K562 (cell line): ENCODE results near the gene PCDH9. TPM values are rescaled to one million over a fixed set of nuclear protein-coding genes. Genes with fewer than 3 reads are reported as not detected.

Experiments used
- ATAC-seq: fragments of 200-7000 bp; cut with Tn5 transposase; 3 replicates; pipeline ENCODE4 v1.9.1; 2020; ENCODE audit warnings: moderate library complexity
- BruUV-seq: library from RNA; stranded (reverse); fragments of 400-500 nt; replicated peaks from 2 replicates; lab custom pipeline; 2021; lab: Mats Ljungman, UMichigan
- CTCF ChIA-PET: fragments of 300-600 bp; formaldehyde crosslinking; extraction: SDS; loops from one replicate; lab custom pipeline; 2021; ENCODE audit warnings: low intra/inter-chr PET ratio; lab: Yijun Ruan, JAX
- POLR2A ChIA-PET: fragments of 300-600, 350-650 bp; sonication (Branson Sonifier 250); formaldehyde crosslinking; extraction: SDS; loops from one replicate; lab custom pipeline; 2021; ENCODE audit warnings: antibody characterized with exemption, inconsistent platforms; lab: Yijun Ruan, JAX
- DNase-seq, 4 experiments: peaks; one replicate each; pipeline versions ENCODE4 v3.0.0 to v3.0.0-alpha.2; 2011 to 2018; ENCODE audit warnings: low spot score in 3 of 4, mixed read lengths in 3 of 4; ENCODE audit errors: extremely low read depth in 1 of 4
- FAIRE-seq: peaks from 2 replicates; lab custom pipeline; 2011; peaks lifted over from hg19 to GRCh38; lab: Jason Lieb, UNC
- H2AFZ ChIP-seq: 2 replicates; pipeline ENCODE4 v1.6.0; 2011; ENCODE audit warnings: low read depth, low read length, control low read depth, inconsistent platforms
- H3K27ac ChIP-seq: fragments of 200-600 bp; 3 replicates; pipeline ENCODE4 v1.8.0; 2011; ENCODE audit warnings: low read depth, mild to moderate bottlenecking, control low read depth, inconsistent platforms, low read length, moderate library complexity, mixed read lengths; ENCODE audit errors: extremely low read depth
- H3K27me3 ChIP-seq, 2 experiments: fragments of 300-600 bp in 1 of 2; 2 replicates in 1 of 2; 3 replicates in 1 of 2; pipeline versions ENCODE4 v1.6.0 to v1.8.0; 2011; ENCODE audit warnings: inconsistent platforms in 2 of 2, low read length in 2 of 2, mild to moderate bottlenecking in 1 of 2, mixed read lengths in 1 of 2, moderate library complexity in 1 of 2; ENCODE audit not compliant: control insufficient read depth in 2 of 2, insufficient read depth in 2 of 2
- H3K36me3 ChIP-seq: fragments of 300-600 bp; 3 replicates; pipeline ENCODE4 v1.8.0; 2011; ENCODE audit warnings: mild to moderate bottlenecking, low read length, inconsistent platforms; ENCODE audit not compliant: control insufficient read depth, insufficient read depth
- H3K4me1 ChIP-seq, 2 experiments: fragments of 200-600 bp in 1 of 2; replicated peaks in 1 of 2; 2 replicates in 1 of 2; 3 replicates in 1 of 2; pipeline versions ENCODE4 v1.5.1 to v1.8.0; 2011; ENCODE audit warnings: inconsistent platforms in 2 of 2, low read length in 2 of 2, mild to moderate bottlenecking in 1 of 2, mixed read lengths in 1 of 2, moderate library complexity in 1 of 2; ENCODE audit not compliant: control insufficient read depth in 2 of 2, insufficient read depth in 2 of 2
- H3K4me2 ChIP-seq: 2 replicates; pipeline ENCODE4 v1.6.1; 2011; ENCODE audit warnings: low read length, control low read depth, inconsistent platforms, mixed read lengths; ENCODE audit not compliant: insufficient read depth
- H3K4me3 ChIP-seq: fragments of 200-600 bp; sonication (generic), shearing (Covaris generic); 2 replicates; pipeline ENCODE4 v1.5.1; 2016; ENCODE audit warnings: control low read depth, inconsistent platforms
- H3K79me2 ChIP-seq: fragments of 200-600 bp; 3 replicates; pipeline ENCODE4 v1.8.0; 2011; ENCODE audit warnings: low read length, inconsistent platforms; ENCODE audit not compliant: control insufficient read depth, insufficient read depth
- H3K9ac ChIP-seq, 2 experiments: 2 replicates each; pipeline versions ENCODE4 v1.6.0 to v1.6.1; 2011; ENCODE audit warnings: low read depth in 2 of 2, low read length in 2 of 2, control low read depth in 1 of 2, inconsistent platforms in 1 of 2, mild to moderate bottlenecking in 1 of 2, mixed read lengths in 1 of 2; ENCODE audit not compliant: insufficient read depth in 1 of 2
- H3K9me1 ChIP-seq: one replicate; pipeline ENCODE4 v1.6.0; 2011; ENCODE audit warnings: inconsistent platforms, mild to moderate bottlenecking, low read length, moderate library complexity; ENCODE audit not compliant: control insufficient read depth, insufficient read depth
- H3K9me3 ChIP-seq: replicated peaks from 2 replicates; pipeline ENCODE4 v1.5.1; 2011; ENCODE audit warnings: low read depth, low read length, inconsistent platforms; ENCODE audit not compliant: control insufficient read depth, insufficient read depth
- H4K20me1 ChIP-seq: replicated peaks from 2 replicates; pipeline ENCODE4 v1.6.1; 2011; ENCODE audit warnings: low read length, inconsistent platforms, mixed read lengths; ENCODE audit not compliant: control insufficient read depth, insufficient read depth
- CBX3 ChIP-seq, 2 experiments: IDR thresholded peaks; 1 replicate in 1 of 2; 2 replicates in 1 of 2; pipeline ENCODE4 v1.6.1; 2012; ENCODE audit warnings: inconsistent platforms in 2 of 2, low read length in 2 of 2, borderline replicate concordance in 1 of 2, control low read depth in 1 of 2
- COPS2 ChIP-seq: fragments of 450-650 bp; conservative IDR thresholded peaks from 2 replicates; pipeline ENCODE4 v1.6.1; 2016; ENCODE audit warnings: mild to moderate bottlenecking, moderate library complexity
- DLX4 ChIP-seq: fragments of 250-450 bp; sonication (Bioruptor Pico); IDR thresholded peaks from 2 replicates; pipeline ENCODE4 v1.6.1; 2021; ENCODE audit warnings: mild to moderate bottlenecking
- ETV5 ChIP-seq: sonication (generic); formaldehyde crosslinking; IDR thresholded peaks from 2 replicates; pipeline ENCODE4 v1.4.0; 2020; ENCODE audit warnings: low read depth, mild to moderate bottlenecking, missing genetic modification reagents
- FOS ChIP-seq: IDR thresholded peaks from 3 replicates; pipeline ENCODE4 v1.6.1; 2011; ENCODE audit not compliant: insufficient read length; ENCODE audit errors: extremely low read depth
- FOSL1 ChIP-seq: fragments of 200-800 bp; sonication (Bioruptor generic); conservative IDR thresholded peaks from 2 replicates; pipeline ENCODE4 v1.6.1; 2016; ENCODE audit warnings: missing genetic modification characterization, missing compliant biosample characterization
- GABPB2 ChIP-seq: fragments of 250-450 bp; sonication (Bioruptor Pico); conservative IDR thresholded peaks from 2 replicates; pipeline ENCODE4 v1.5.1; 2021; ENCODE audit warnings: mild to moderate bottlenecking
- KAT8 ChIP-seq: fragments of 450-650 bp; IDR thresholded peaks from 2 replicates; pipeline ENCODE4 v1.6.1; 2016; ENCODE audit warnings: low read depth, mild to moderate bottlenecking
- PCBP2 ChIP-seq: fragments of 200-400 bp; formaldehyde crosslinking; IDR thresholded peaks from 2 replicates; pipeline ENCODE4 v1.6.1; 2018; ENCODE audit warnings: low read length, low read depth, mild to moderate bottlenecking, moderate library complexity; ENCODE audit not compliant: poor library complexity, severe bottlenecking
- POU5F1 ChIP-seq: fragments of 150-350 bp; IDR thresholded peaks from 2 replicates; pipeline ENCODE4 v1.6.1; 2014; ENCODE audit warnings: borderline replicate concordance, low read length, low read depth, mild to moderate bottlenecking; ENCODE audit not compliant: partially characterized antibody
- SP2 ChIP-seq: IDR thresholded peaks from 2 replicates; pipeline ENCODE4 v1.6.1; 2011; ENCODE audit warnings: mild to moderate bottlenecking, low read depth, low read length, moderate library complexity; ENCODE audit not compliant: poor library complexity, severe bottlenecking; ENCODE audit errors: extremely low read depth
- SREBF2 ChIP-seq: sonication (generic); formaldehyde crosslinking; IDR thresholded peaks from 2 replicates; pipeline ENCODE4 v1.4.0; 2020; ENCODE audit warnings: mild to moderate bottlenecking, missing genetic modification reagents
- TCF7L2 ChIP-seq: fragments of 150-350 bp; IDR thresholded peaks from 2 replicates; pipeline ENCODE4 v1.6.1; 2016; ENCODE audit warnings: low read depth, mild to moderate bottlenecking, low read length, moderate library complexity
- TGIF2 ChIP-seq: sonication (generic); formaldehyde crosslinking; IDR thresholded peaks from 2 replicates; pipeline ENCODE4 v1.8.1; 2022; ENCODE audit warnings: mild to moderate bottlenecking, missing genetic modification reagents, moderate library complexity
- THRA ChIP-seq: fragments of 450-650 bp; IDR thresholded peaks from 2 replicates; pipeline ENCODE4 v1.6.1; 2017; ENCODE audit warnings: mild to moderate bottlenecking, moderate library complexity
- ZNF41 ChIP-seq: fragments of 250-450 bp; sonication (Bioruptor Pico); conservative IDR thresholded peaks from 2 replicates; pipeline ENCODE4 v1.4.0; 2020; ENCODE audit warnings: mild to moderate bottlenecking
- ZNF655 ChIP-seq: fragments of 250-450 bp; sonication (Bioruptor Pico); IDR thresholded peaks from 2 replicates; pipeline ENCODE4 v1.5.0; 2021
- ZNF76 ChIP-seq: fragments of 250-450 bp; sonication (Bioruptor Pico); IDR thresholded peaks from 2 replicates; pipeline ENCODE4 v1.4.0; 2020; ENCODE audit warnings: mild to moderate bottlenecking, moderate library complexity, borderline replicate concordance
- ZNF77 ChIP-seq: fragments of 250-450 bp; sonication (Bioruptor Pico); IDR thresholded peaks from 2 replicates; pipeline ENCODE4 v1.5.0; 2020
- ZNF785 ChIP-seq: fragments of 250-450 bp; sonication (Bioruptor Pico); IDR thresholded peaks from 2 replicates; pipeline ENCODE4 v1.4.0; 2020; ENCODE audit warnings: mild to moderate bottlenecking
- WGBS: fragments of 100-300 bp; shearing (Covaris generic); methylation state at CpG from one replicate; pipeline ENCODE4 v1.1.6; 2016; ENCODE audit warnings: low coverage, mixed read lengths; ENCODE audit not compliant: insufficient coverage; ENCODE audit errors: missing lambda C conversion rate; 5-methylcytosine and 5-hydroxymethylcytosine counted together
- in situ Hi-C: fragments of 300-500 bp; cut with MboI; formaldehyde crosslinking; loops from 4 replicates; pipeline ENCODE4 v1.15.0; 2018; ENCODE audit warnings: inconsistent platforms, mixed read lengths
- intact Hi-C: fragments of 100-400 bp; cut with micrococcal nuclease; formaldehyde crosslinking; loops from 2 replicates; pipeline ENCODE4 v1.14.2; 2022
- polyA plus RNA-seq, 8 experiments: library from polyadenylated mRNA; depleted of rRNA in 4 of 8; stranded (reverse) in 5 of 8; unstranded in 3 of 8; fragments of >200 nt; fragmentation: Nextera tagmentation in 2 of 8; fragmentation: Illumina TruSeq in 1 of 8; extraction: Ambion mirVana in 2 of 8; extraction: Trizol in 1 of 8; gene quantifications; 2 replicates each; pipeline versions ENCODE4 v1.2.1 to v1.2.3, GENCODE V29; 2011 to 2014; ENCODE audit warnings: inconsistent platforms in 1 of 8, missing spikeins in 1 of 8
- total RNA-seq, 7 experiments: library from RNA; depleted of rRNA in 6 of 7; stranded (reverse); fragments of >200 nt in 6 of 7; fragmentation: Illumina TruSeq in 2 of 7; extraction: Trizol in 2 of 7; gene quantifications; 2 replicates each; pipeline versions ENCODE4 v1.2.1 to v1.2.3, GENCODE V29; 2011 to 2021; ENCODE audit warnings: low replicate concordance in 1 of 7

Gene PCDH9
- total and polyA plus RNA-seq, 9 of the 15 experiments (the other 6 are each of a cell fraction or from before 2014, with no cell fraction given), result 1.1 to 6.7 (median 4.9) TPM

- H3K27me3 ChIP-seq, result no peaks in the 10 kb centered on the region
- in situ Hi-C loops, result no loop called here
- no peaks in the 10 kb centered on the region for H3K79me2 ChIP-seq
- H3K4me1 ChIP-seq, result no peaks in the 10 kb centered on the region
- intact Hi-C loops, result no loop called here
- 35% methylated on average over 4 of the region's 4 CpGs for WGBS
- DNase-seq (no peak), ATAC-seq (no peak)
- H2AFZ ChIP-seq, result no peak overlapping the region
- H3K4me2 ChIP-seq, result no peak overlapping the region
- CTCF ChIA-PET, result no interaction called here
- H3K9ac ChIP-seq, result no peak overlapping the region
- H3K4me3 ChIP-seq, result no peak overlapping the region
- no peaks in the 10 kb centered on the region for H4K20me1 ChIP-seq
- H3K9me1 ChIP-seq, result no peaks in the 10 kb centered on the region
- no peak for TF ChIP-seq ZNF76 (CRISPR knock-in tag)
- no peak for TF ChIP-seq THRA
- no peak for TF ChIP-seq ZNF77 (CRISPR knock-in tag)
- no peak for TF ChIP-seq ETV5 (CRISPR knock-in tag)
- TF ChIP-seq DLX4 (CRISPR knock-in tag), result no peak
- TF ChIP-seq COPS2, result no peak
- TF ChIP-seq ZNF785, result no peak
- no peak for TF ChIP-seq PCBP2
- no peak for TF ChIP-seq TGIF2 (CRISPR knock-in tag)
- TF ChIP-seq FOSL1 (tag), result no peak
- no peak for TF ChIP-seq ZNF41
- TF ChIP-seq ZNF655 (CRISPR knock-in tag), result no peak
- TF ChIP-seq CBX3 (IDR thresholded peaks at IDR 0.05; ENCODE audit: borderline replicate concordance in 1 of 2, low read length in 2 of 2), result no peak
- TF ChIP-seq TCF7L2, result no peak
- no peak for TF ChIP-seq GABPB2 (CRISPR knock-in tag)
- TF ChIP-seq SREBF2 (CRISPR knock-in tag), result no peak
- TF ChIP-seq FOS, result no peak
- no peak for TF ChIP-seq KAT8
- TF ChIP-seq SP2, result no peak
- no peak for TF ChIP-seq POU5F1
- TF ChIP-seq, all 486 proteins: peak for 0
- no TSS peak for BruUV-seq
- POLR2A ChIA-PET, result no interaction called here
- no peak for FAIRE-seq
- no peaks in the 10 kb centered on the region for H3K36me3 ChIP-seq
- H3K27ac ChIP-seq, result no peak overlapping the region
- H3K9me3 ChIP-seq, result no peaks in the 10 kb centered on the region
Observed at GRCh38 chr13:66519259-66519658, 710.9 kb downstream of the PCDH9 start.
